Aorta (tissue), 5 donors: ENCODE data around the gene HSPG2. TPM values are rescaled to one million over a fixed set of nuclear protein-coding genes. Genes with fewer than 3 reads are reported as not detected.

Experiments used
- ATAC-seq: fragments of 200-7000 bp; cut with Tn5 transposase; one replicate; pipeline ENCODE4 v1.9.1; 2022; ENCODE audit warnings: moderate library complexity; ENCODE audit not compliant: low FRiP score
- DNase-seq, 2 donors: peaks; one replicate each; pipeline ENCODE4 v3.0.0-alpha.2; 2020
- H3K27ac ChIP-seq, 2 donors: one replicate each; pipeline ENCODE4 v1.5.1; 2013; ENCODE audit warnings: low read length in 2 of 2, mild to moderate bottlenecking in 2 of 2, moderate library complexity in 2 of 2, control low read depth in 1 of 2, inconsistent platforms in 1 of 2, low read depth in 1 of 2
- H3K27me3 ChIP-seq, 2 donors: one replicate each; pipeline ENCODE4 v1.6.1; 2013; ENCODE audit warnings: control low read depth in 1 of 2, low read length in 1 of 2, mild to moderate bottlenecking in 1 of 2, moderate library complexity in 1 of 2; ENCODE audit not compliant: insufficient read depth in 2 of 2, control insufficient read depth in 1 of 2
- H3K36me3 ChIP-seq, 2 donors: one replicate each; pipeline ENCODE4 v1.6.1; 2013; ENCODE audit warnings: control low read depth in 1 of 2, low read length in 1 of 2, mild to moderate bottlenecking in 1 of 2; ENCODE audit not compliant: insufficient read depth in 2 of 2, control insufficient read depth in 1 of 2
- H3K4me1 ChIP-seq, 2 donors: one replicate each; pipeline ENCODE4 v1.6.1; 2013; ENCODE audit warnings: low read length in 2 of 2, control low read depth in 1 of 2, mild to moderate bottlenecking in 1 of 2, moderate library complexity in 1 of 2; ENCODE audit not compliant: insufficient read depth in 2 of 2, control insufficient read depth in 1 of 2
- H3K4me3 ChIP-seq, 2 donors: one replicate each; pipeline ENCODE4 v1.5.1; 2013; ENCODE audit warnings: low read length in 2 of 2, control low read depth in 1 of 2, mild to moderate bottlenecking in 1 of 2
- H3K9me3 ChIP-seq: one replicate; pipeline ENCODE4 v1.6.1; 2013; ENCODE audit warnings: mild to moderate bottlenecking, low read length; ENCODE audit not compliant: control insufficient read depth
- WGBS, 2 donors: extraction: QIAGEN DNeasy Blood & Tissue Kit; methylation state at CpG; one replicate each; pipeline ENCODE4 v1.1.7; 2013; 5-methylcytosine and 5-hydroxymethylcytosine counted together
- intact Hi-C, 2 donors: fragments of 100-400 bp; cut with DNase I; formaldehyde crosslinking; loops; one replicate each; pipeline versions ENCODE4 v1.14.2 to v1.15.0; 2022
- polyA plus RNA-seq, 2 donors: library from polyadenylated mRNA; stranded (reverse); fragments of 200-250 nt; gene quantifications; one replicate each; pipeline ENCODE4 v1.2.3, GENCODE V29; 2013
- total RNA-seq, 2 donors: library from RNA; stranded (reverse); fragmentation: NEBNext Ultra II Directional; extraction: Animal tissue kit (Norgen Biotek cat#: 25700); gene quantifications; one replicate each; pipeline ENCODE4 v1.2.1, GENCODE V29; 2021
- donor health status: healthy with polysubstance abuse.
- donor health status: Bipolar disorder and iron deficiency.
- donor health status: DM: no; HTN: no; CAD: no.
- donor health status: DM: no; HTN: no; CAD: no.
- donor health status: DM: yes; HTN: yes; CAD: no.

The HSPG2 gene
- total and polyA plus RNA-seq, 4 donors, result 49.1 to 1,205 (median 568) TPM

GRCh38 chr1:21963477-21964217 is 26.5 kb upstream of the HSPG2 start:
- 44 to 49% methylated on average over 11 of the region's 11 CpGs for WGBS, 2 donors

GRCh38 chr1:21961799-21962198 is 24.7 kb upstream of the HSPG2 start:
- Histone ChIP-seq H3K36me3 (no peaks in the 10 kb centered on the region), H3K27ac (no peak overlapping the region), H3K4me3 (no peak overlapping the region), H3K4me1 (no peaks in the 10 kb centered on the region), H3K9me3 (no peaks in the 10 kb centered on the region), H3K27me3 (no peaks in the 10 kb centered on the region)
- intact Hi-C loops, result loop anchor here in 1 of 2 donors (5.0 kb wide), 1 partner anchor 64 kb away; no protein-coding TSS in a partner anchor
- 53 to 54% methylated on average over 2 of the region's 2 CpGs for WGBS, 2 donors
- peak in 1 of 2 donors; percentile 55 for DNase-seq
- no peak for ATAC-seq

More at GRCh38 chr1:21963477-21964217, 26.5 kb upstream of the HSPG2 start:
- no peak overlapping the region for H3K27ac ChIP-seq
- H3K4me3 ChIP-seq, result no peak overlapping the region
- no peaks in the 10 kb centered on the region for H3K27me3 ChIP-seq
- H3K4me1 ChIP-seq, result no peaks in the 10 kb centered on the region
- DNase-seq (peak; percentile 79 to 93), ATAC-seq (peak; percentile 88)
- H3K36me3 ChIP-seq, result no peaks in the 10 kb centered on the region
- intact Hi-C loops, result loop anchor here (2.0 to 5.0 kb wide), 3 partner anchors 66 to 181 kb away; partner anchors contain the start of gene USP48 (in 1 of the 2)
- no peaks in the 10 kb centered on the region for H3K9me3 ChIP-seq

- no peak for ATAC-seq
- intact Hi-C loops, result loop anchor here in 1 of 2 donors (5.0 kb wide), 1 partner anchor 64 kb away; no protein-coding TSS in a partner anchor
- DNase-seq, result peak in 1 of 2 donors; percentile 7
Observed at GRCh38 chr1:21961337-21961736, 24.2 kb upstream of the HSPG2 start.

GRCh38 chr1:21956720-21957552 is 19.8 kb upstream of the HSPG2 start:
- DNase-seq (peak; percentile 73 to 81), ATAC-seq (peak; percentile 71)
- WGBS, 2 donors, result 52 to 64% methylated on average over 17 to 18 of the region's 18 CpGs
- H3K9me3 ChIP-seq, result no peaks in the 10 kb centered on the region
- no peaks in the 10 kb centered on the region for H3K27me3 ChIP-seq
- H3K36me3 ChIP-seq, result no peaks in the 10 kb centered on the region
- no peak overlapping the region for H3K4me3 ChIP-seq
- H3K4me1 ChIP-seq, result no peaks in the 10 kb centered on the region
- intact Hi-C loops, result no loop called here
- H3K27ac ChIP-seq, result peak overlapping the region in 1 of 2 donors; percentile 55

More at GRCh38 chr1:21961337-21961736, 24.2 kb upstream of the HSPG2 start:
- 91 to 97% methylated on average over 2 of the region's 2 CpGs for WGBS, 2 donors
- Histone ChIP-seq H3K27ac (no peak overlapping the region), H3K36me3 (no peaks in the 10 kb centered on the region), H3K9me3 (no peaks in the 10 kb centered on the region), H3K4me1 (no peaks in the 10 kb centered on the region), H3K27me3 (no peaks in the 10 kb centered on the region), H3K4me3 (no peak overlapping the region)

GRCh38 chr1:21955501-21956281 is 18.6 kb upstream of the HSPG2 start:
- ATAC-seq, result peak; percentile 69
- intact Hi-C loops, result no loop called here
- H3K4me1 ChIP-seq, result no peaks in the 10 kb centered on the region
- peak overlapping the region in 1 of 2 donors; percentile 67 for H3K27ac ChIP-seq
- WGBS, 2 donors, result 62 to 79% methylated on average over 9 of the region's 9 CpGs
- DNase-seq, result peak in 1 of 2 donors; percentile 63
- no peaks in the 10 kb centered on the region for H3K36me3 ChIP-seq
- H3K9me3 ChIP-seq, result no peaks in the 10 kb centered on the region
- H3K4me3 ChIP-seq, result no peak overlapping the region
- H3K27me3 ChIP-seq, result no peaks in the 10 kb centered on the region

GRCh38 chr1:21955058-21955457 is 17.9 kb upstream of the HSPG2 start:
- no peaks in the 10 kb centered on the region for H3K9me3 ChIP-seq
- WGBS, 2 donors, result 55 to 70% methylated on average over 16 of the region's 16 CpGs
- H3K27ac ChIP-seq, result peak overlapping the region in 1 of 2 donors; percentile 31
- intact Hi-C loops, result no loop called here
- ATAC-seq (peak; percentile 77), DNase-seq (peak in 1 of 2 donors; percentile 76)
- no peaks in the 10 kb centered on the region for H3K4me1 ChIP-seq
- no peaks in the 10 kb centered on the region for H3K27me3 ChIP-seq
- H3K36me3 ChIP-seq, result no peaks in the 10 kb centered on the region
- no peak overlapping the region for H3K4me3 ChIP-seq

GRCh38 chr1:21952786-21953520 is 15.8 kb upstream of the HSPG2 start:
- Histone ChIP-seq H3K4me3 (no peak overlapping the region), H3K27ac (no peak overlapping the region), H3K27me3 (no peaks in the 10 kb centered on the region), H3K9me3 (no peaks in the 10 kb centered on the region), H3K4me1 (no peaks in the 10 kb centered on the region), H3K36me3 (no peaks in the 10 kb centered on the region)
- intact Hi-C loops, result no loop called here
- ATAC-seq (no peak), DNase-seq (no peak)
- WGBS, 2 donors, result 81% methylated on average over 6 of the region's 6 CpGs
